Endothelial cell of umbilical vein (primary cell): ENCODE measurements around the gene INPP5F. TPM values are rescaled to one million over a fixed set of nuclear protein-coding genes. Genes with fewer than 3 reads are reported as not detected.

Experiments used
- BruUV-seq: library from RNA; stranded (reverse); fragments of 400-500 nt; replicated peaks from 2 replicates; lab custom pipeline; 2021; lab: Mats Ljungman, UMichigan
- CTCF ChIA-PET: fragments of 300-600, 350-600 bp; sonication (Branson Sonifier 250); formaldehyde crosslinking; loops from one replicate; lab custom pipeline; 2021; ENCODE audit warnings: antibody characterized with exemption, inconsistent platforms; lab: Charles Lee
- POLR2A ChIA-PET: fragments of 300-600, 350-600 bp; sonication (Branson Sonifier 250); formaldehyde crosslinking; loops from one replicate; lab custom pipeline; 2021; ENCODE audit warnings: antibody characterized with exemption, inconsistent platforms; lab: Charles Lee
- DNase-seq: peaks from one replicate; pipeline ENCODE4 v3.0.0-alpha.2; 2011; ENCODE audit warnings: low read depth, low spot score
- FAIRE-seq: peaks from 2 replicates; lab custom pipeline; 2011; peaks lifted over from hg19 to GRCh38; lab: Jason Lieb, UNC
- H2AFZ ChIP-seq: 2 replicates; pipeline ENCODE4 v1.6.0; 2012; ENCODE audit warnings: low read depth, low read length, control low read depth, inconsistent platforms
- H3K27ac ChIP-seq: 2 replicates; pipeline ENCODE4 v1.5.1; 2011; ENCODE audit warnings: low read depth, mild to moderate bottlenecking, control low read depth, low read length, moderate library complexity; ENCODE audit not compliant: insufficient read depth
- H3K27me3 ChIP-seq, 2 experiments: 2 replicates each; pipeline versions ENCODE4 v1.6.0 to v1.6.1; 2011; ENCODE audit warnings: low read length in 2 of 2, mixed read lengths in 1 of 2; ENCODE audit not compliant: control insufficient read depth in 2 of 2, insufficient read depth in 2 of 2
- H3K36me3 ChIP-seq, 2 experiments: 2 replicates in 1 of 2; 3 replicates in 1 of 2; pipeline ENCODE4 v1.5.1; 2011; ENCODE audit warnings: low read length in 2 of 2, mild to moderate bottlenecking in 1 of 2, moderate library complexity in 1 of 2; ENCODE audit not compliant: control insufficient read depth in 2 of 2, insufficient read depth in 2 of 2; ENCODE audit errors: extremely low read depth in 1 of 2
- H3K4me1 ChIP-seq: 3 replicates; pipeline ENCODE4 v1.5.1; 2011; ENCODE audit warnings: mild to moderate bottlenecking, low read length; ENCODE audit not compliant: control insufficient read depth, insufficient read depth; ENCODE audit errors: extremely low read depth
- H3K4me2 ChIP-seq: 2 replicates; pipeline ENCODE4 v1.6.1; 2011; ENCODE audit warnings: low read length, control low read depth, mixed read lengths; ENCODE audit not compliant: insufficient read depth
- H3K4me3 ChIP-seq, 3 experiments: fragments of 200-600 bp in 1 of 3; sonication (generic), shearing (Covaris generic) in 1 of 3; replicated peaks in 1 of 3; 2 replicates each; pipeline ENCODE4 v1.5.1; 2011 to 2016; ENCODE audit warnings: control low read depth in 3 of 3, low read length in 3 of 3, mild to moderate bottlenecking in 2 of 3, inconsistent platforms in 1 of 3, low read depth in 1 of 3, moderate library complexity in 1 of 3; ENCODE audit not compliant: insufficient read depth in 1 of 3
- H3K79me2 ChIP-seq: 2 replicates; pipeline ENCODE4 v1.6.0; 2012; ENCODE audit warnings: low read length, inconsistent platforms; ENCODE audit not compliant: control insufficient read depth, insufficient read depth
- H3K9ac ChIP-seq: replicated peaks from 2 replicates; pipeline ENCODE3; 2011; ENCODE audit warnings: low read length, control low read depth; ENCODE audit not compliant: insufficient read depth; ENCODE audit errors: extremely low read depth
- H3K9me1 ChIP-seq: replicated peaks from 3 replicates; pipeline ENCODE4 v1.6.0; 2011; ENCODE audit warnings: mild to moderate bottlenecking, low read length; ENCODE audit not compliant: control insufficient read depth, insufficient read depth; ENCODE audit errors: extremely low read depth
- H3K9me3 ChIP-seq: replicated peaks from 2 replicates; pipeline ENCODE4 v1.5.1; 2012; ENCODE audit warnings: low read length, inconsistent platforms; ENCODE audit not compliant: control insufficient read depth, insufficient read depth
- H4K20me1 ChIP-seq: replicated peaks from 2 replicates; pipeline ENCODE3; 2011; ENCODE audit warnings: mild to moderate bottlenecking, low read length; ENCODE audit not compliant: control insufficient read depth, insufficient read depth; ENCODE audit errors: extremely low read depth
- CTCF ChIP-seq, 2 donors: IDR thresholded peaks; 1 replicate in 1 of 2; 2 replicates in 1 of 2; pipeline ENCODE4 v1.5.1; 2011; ENCODE audit warnings: low read length in 2 of 2, mild to moderate bottlenecking in 2 of 2, moderate library complexity in 2 of 2, control low read depth in 1 of 2, inconsistent platforms in 1 of 2, low read depth in 1 of 2; ENCODE audit not compliant: insufficient read depth in 1 of 2; ENCODE audit errors: extremely low read depth in 1 of 2
- EZH2 ChIP-seq: IDR thresholded peaks from 2 replicates; pipeline ENCODE4 v1.6.1; 2012; ENCODE audit warnings: borderline replicate concordance, low read depth, mild to moderate bottlenecking, moderate library complexity, low read length, inconsistent platforms; ENCODE audit not compliant: severe bottlenecking
- FOS ChIP-seq: IDR thresholded peaks from 2 replicates; pipeline ENCODE4 v1.6.1; 2011; ENCODE audit warnings: mild to moderate bottlenecking, low read length, moderate library complexity, borderline replicate concordance; ENCODE audit not compliant: insufficient read depth
- GATA2 ChIP-seq: IDR thresholded peaks from 2 replicates; pipeline ENCODE4 v1.7.0; 2011; ENCODE audit warnings: low read depth, mild to moderate bottlenecking, moderate library complexity, mixed read lengths, low read length; ENCODE audit not compliant: insufficient read length, insufficient read depth
- JUN ChIP-seq: IDR thresholded peaks from 2 replicates; pipeline ENCODE4 v1.6.1; 2011; ENCODE audit warnings: borderline replicate concordance, low read depth; ENCODE audit not compliant: insufficient read length, insufficient read depth
- MYC ChIP-seq: IDR thresholded peaks from one replicate; pipeline ENCODE4 v1.6.1; 2011; ENCODE audit warnings: mild to moderate bottlenecking, low read depth, low read length
- POLR2A ChIP-seq: IDR thresholded peaks from 2 replicates; pipeline ENCODE4 v1.6.1; 2012; ENCODE audit warnings: low read depth, mild to moderate bottlenecking, control low read depth, low read length
- POLR2AphosphoS5 ChIP-seq: IDR thresholded peaks from 2 replicates; pipeline ENCODE4 v1.6.1; 2012; ENCODE audit warnings: low read depth, mild to moderate bottlenecking, control low read depth, low read length, moderate library complexity; ENCODE audit not compliant: insufficient read depth
- dilution Hi-C: fragments of 300-500 bp; cut with MboI; formaldehyde crosslinking; loops from one replicate; pipeline ENCODE4 v1.15.0; 2019; ENCODE audit warnings: low sequenced_read_pairs; ENCODE audit not compliant: extremely low pct_ligation_motif_present
- intact Hi-C: fragments of 100-400 bp; cut with micrococcal nuclease; formaldehyde crosslinking; loops from one replicate; pipeline ENCODE4 v1.10.0; 2022
- polyA plus RNA-seq, 4 experiments: library from polyadenylated mRNA; depleted of rRNA in 3 of 4; stranded (reverse) in 3 of 4; unstranded in 1 of 4; fragments of >200 nt; gene quantifications; 2 replicates each; pipeline versions ENCODE4 v1.2.1 to v1.2.3, GENCODE V29; 2011 to 2012; ENCODE audit warnings: missing spikeins in 1 of 4
- total RNA-seq: library from RNA; stranded (reverse); gene quantifications from 2 replicates; pipeline ENCODE4 v1.2.3, GENCODE V29; 2021
- TF ChIP-seq, protein P1 (sequence below): IDR thresholded peaks from 2 replicates; pipeline ENCODE4 v1.6.1; 2011; ENCODE audit not compliant: insufficient read depth, insufficient read length

The INPP5F gene
- total and polyA plus RNA-seq, 2 donors (not counting 3 experiments of a cell fraction or from before 2014, with no cell fraction given): 6.1 to 20.3 TPM

DNA sequence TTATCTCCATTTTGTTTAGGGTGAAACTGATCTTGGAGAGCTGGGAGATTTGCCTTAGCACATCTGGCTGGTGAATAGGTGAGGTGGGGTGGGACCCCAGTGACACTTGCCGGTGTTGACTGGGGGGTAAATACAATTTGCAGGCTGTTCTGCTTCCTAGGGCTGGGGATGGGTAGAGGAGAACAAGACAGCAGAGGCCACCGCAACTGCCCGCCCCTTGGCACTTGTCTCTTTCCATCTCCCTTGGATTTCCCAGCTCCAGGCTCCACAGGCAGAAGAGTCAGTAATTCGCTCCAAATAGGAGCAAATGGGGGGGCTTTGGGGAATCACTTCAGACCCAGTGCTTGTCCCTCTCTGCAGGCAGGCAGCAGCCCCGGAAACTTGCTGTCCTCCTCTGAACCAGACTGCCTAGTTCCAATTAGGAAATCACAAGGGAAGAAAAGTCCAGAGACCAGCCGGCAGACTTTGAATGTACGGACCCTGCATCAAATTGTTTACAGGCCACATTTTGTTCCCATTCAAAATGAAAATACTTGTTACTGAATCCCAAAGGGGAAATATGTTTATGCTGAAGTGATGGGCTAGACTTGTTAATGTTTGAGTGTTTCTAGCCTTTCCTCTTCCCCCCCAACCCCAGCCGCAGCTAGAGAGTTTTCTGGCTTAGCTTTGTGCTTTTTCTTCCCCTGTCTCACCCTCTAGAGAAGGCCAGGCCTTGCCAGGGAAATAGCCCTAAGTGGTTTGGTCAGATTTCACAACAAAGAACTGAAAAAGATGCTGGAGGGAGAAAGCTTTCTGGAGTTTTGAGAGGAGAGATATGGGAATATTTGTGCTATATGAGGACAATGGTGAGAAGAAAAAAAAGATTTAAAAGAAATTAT, 10.0 kb upstream of the INPP5F start:
- ChIA-PET CTCF (interaction anchor here (0.8 to 1.6 kb wide), 4 partner anchors 9 to 29 kb away, joined by 3 to 6 read pairs (median 4); partner anchors contain the start of gene INPP5F), POLR2A (no interaction called here)
- DNase-seq (no peak), FAIRE-seq (no peak)
- Histone ChIP-seq H4K20me1 (no peaks in the 10 kb centered on the region), H3K4me3 (no peak overlapping the region), H3K9ac (no peak overlapping the region), H3K9me3 (no peaks in the 10 kb centered on the region), H3K27ac (no peak overlapping the region), H3K4me1 (no peaks in the 10 kb centered on the region), H3K79me2 (no peaks in the 10 kb centered on the region), H3K4me2 (no peak overlapping the region), H2AFZ (no peak overlapping the region), H3K9me1 (no peaks in the 10 kb centered on the region), H3K27me3 (no peaks in the 10 kb centered on the region), H3K36me3 (no peaks in the 10 kb centered on the region)
- TF ChIP-seq FOS (no peak), POLR2A (no peak), POLR2AphosphoS5 (no peak), CTCF (IDR thresholded peaks at IDR 0.05; ENCODE audit: extremely low read depth in 1 of 2, insufficient read depth in 1 of 2, low read depth in 1 of 2, low read length in 2 of 2) (no peak), EZH2 (no peak), GATA2 (no peak), MYC (no peak), JUN (no peak)
- TF ChIP-seq, protein P1, sequence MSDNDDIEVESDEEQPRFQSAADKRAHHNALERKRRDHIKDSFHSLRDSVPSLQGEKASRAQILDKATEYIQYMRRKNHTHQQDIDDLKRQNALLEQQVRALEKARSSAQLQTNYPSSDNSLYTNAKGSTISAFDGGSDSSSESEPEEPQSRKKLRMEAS: no peak
- no TSS peak for BruUV-seq
- dilution Hi-C loops: no loop called here
- intact Hi-C loops: no loop called here
